Lower lobe of right lung (tissue), 2 donors: ENCODE measurements around the gene SH3BGR. TPM values are rescaled to one million over a fixed set of nuclear protein-coding genes. Genes with fewer than 3 reads are reported as not detected.

Experiments
- ATAC-seq, 2 donors: fragments of 200-7000 bp; cut with Tn5 transposase; one replicate each; pipeline ENCODE4 v1.9.1; 2020 to 2022; ENCODE audit warnings: mild to moderate bottlenecking in 2 of 2, moderate library complexity in 2 of 2
- DNase-seq: peaks from one replicate; pipeline ENCODE4 v3.0.0-alpha.2; 2020
- H3K27ac ChIP-seq: fragments of 200-600 bp; one replicate; pipeline ENCODE4 v1.8.0; 2022
- H3K27me3 ChIP-seq: fragments of 200-600 bp; one replicate; pipeline ENCODE4 v1.8.0; 2022; ENCODE audit warnings: low read depth
- H3K36me3 ChIP-seq: fragments of 200-600 bp; one replicate; pipeline ENCODE4 v1.8.0; 2022; ENCODE audit warnings: mild to moderate bottlenecking
- H3K4me1 ChIP-seq: fragments of 200-600 bp; one replicate; pipeline ENCODE4 v1.8.0; 2022
- H3K4me3 ChIP-seq: fragments of 200-600 bp; one replicate; pipeline ENCODE4 v1.8.0; 2022; ENCODE audit warnings: mild to moderate bottlenecking
- H3K9me3 ChIP-seq: fragments of 200-600 bp; one replicate; pipeline ENCODE4 v1.8.0; 2022
- intact Hi-C: fragments of 100-400 bp; cut with DNase I; formaldehyde crosslinking; loops from one replicate; pipeline ENCODE4 v1.11.0; 2022
- total RNA-seq: library from RNA; stranded (reverse); fragmentation: NEBNext Ultra II Directional; extraction: Animal tissue kit (Norgen Biotek cat#: 25700); gene quantifications from one replicate; pipeline ENCODE4 v1.2.1, GENCODE V29; 2021
- TF ChIP-seq, protein P1 (sequence below): fragments of 200-600 bp; IDR thresholded peaks from one replicate; pipeline ENCODE4 v1.8.0; 2022; ENCODE audit warnings: antibody characterized with exemption, mild to moderate bottlenecking
- donor health status: DM: no; HTN: yes; CAD: no; lungs with severe emphysema.

Gene SH3BGR
- total RNA-seq, 1 donor from 2014 or later, result 4.1 TPM

DNA sequence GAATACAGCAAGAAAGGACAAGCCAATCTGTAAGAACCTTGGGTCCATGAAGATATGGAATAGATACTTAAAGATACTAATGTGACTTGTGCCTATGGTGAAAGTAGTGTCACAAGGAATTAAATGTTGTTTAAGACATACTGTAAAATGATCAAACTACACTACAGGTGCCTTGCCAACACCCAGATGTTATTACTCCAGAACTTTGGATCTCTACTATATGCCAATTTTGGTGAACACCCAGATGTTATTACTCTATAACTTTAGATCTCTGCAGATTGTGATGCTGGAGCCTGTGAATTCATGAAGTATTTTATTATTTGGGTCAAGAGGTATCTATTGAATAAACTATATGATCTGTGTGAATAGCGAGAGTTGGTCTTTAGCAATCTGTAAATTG lies 101.1 kb downstream of the SH3BGR start:
- Histone ChIP-seq H3K9me3 (no peaks in the 10 kb centered on the region), H3K36me3 (no peaks in the 10 kb centered on the region), H3K4me1 (no peaks in the 10 kb centered on the region)

DNA sequence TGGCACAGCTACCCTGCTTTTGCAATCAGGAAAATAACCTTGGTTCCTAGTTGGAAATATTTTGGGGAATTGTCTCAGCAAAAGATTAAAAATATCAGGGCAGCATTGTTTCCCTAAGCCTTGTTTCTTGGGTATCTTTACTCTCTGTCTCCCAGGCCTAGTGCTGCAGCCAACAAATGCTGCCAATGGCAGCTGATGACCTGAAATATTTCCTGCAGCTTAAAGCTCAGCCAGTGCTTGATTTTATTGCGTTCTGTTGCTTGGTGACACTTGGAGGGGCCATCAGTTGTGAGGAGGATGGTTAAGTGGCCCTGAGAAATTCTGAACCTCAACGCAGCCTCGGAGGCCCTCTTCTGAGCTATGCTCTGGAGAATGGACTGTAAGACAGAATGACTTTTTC lies 101.6 kb downstream of the SH3BGR start:
- TF ChIP-seq, protein P1, sequence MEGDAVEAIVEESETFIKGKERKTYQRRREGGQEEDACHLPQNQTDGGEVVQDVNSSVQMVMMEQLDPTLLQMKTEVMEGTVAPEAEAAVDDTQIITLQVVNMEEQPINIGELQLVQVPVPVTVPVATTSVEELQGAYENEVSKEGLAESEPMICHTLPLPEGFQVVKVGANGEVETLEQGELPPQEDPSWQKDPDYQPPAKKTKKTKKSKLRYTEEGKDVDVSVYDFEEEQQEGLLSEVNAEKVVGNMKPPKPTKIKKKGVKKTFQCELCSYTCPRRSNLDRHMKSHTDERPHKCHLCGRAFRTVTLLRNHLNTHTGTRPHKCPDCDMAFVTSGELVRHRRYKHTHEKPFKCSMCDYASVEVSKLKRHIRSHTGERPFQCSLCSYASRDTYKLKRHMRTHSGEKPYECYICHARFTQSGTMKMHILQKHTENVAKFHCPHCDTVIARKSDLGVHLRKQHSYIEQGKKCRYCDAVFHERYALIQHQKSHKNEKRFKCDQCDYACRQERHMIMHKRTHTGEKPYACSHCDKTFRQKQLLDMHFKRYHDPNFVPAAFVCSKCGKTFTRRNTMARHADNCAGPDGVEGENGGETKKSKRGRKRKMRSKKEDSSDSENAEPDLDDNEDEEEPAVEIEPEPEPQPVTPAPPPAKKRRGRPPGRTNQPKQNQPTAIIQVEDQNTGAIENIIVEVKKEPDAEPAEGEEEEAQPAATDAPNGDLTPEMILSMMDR, result no peak
- ATAC-seq, result no peak

More for the DNA sequence above, 101.1 kb downstream of the SH3BGR start:
- no peaks in the 10 kb centered on the region for H3K27me3 ChIP-seq
- intact Hi-C loops, result no loop called here
- H3K27ac ChIP-seq, result no peak overlapping the region
- TF ChIP-seq, protein P1, result no peak
- H3K4me3 ChIP-seq, result no peak overlapping the region
- ATAC-seq (no peak), DNase-seq (no peak)

DNA sequence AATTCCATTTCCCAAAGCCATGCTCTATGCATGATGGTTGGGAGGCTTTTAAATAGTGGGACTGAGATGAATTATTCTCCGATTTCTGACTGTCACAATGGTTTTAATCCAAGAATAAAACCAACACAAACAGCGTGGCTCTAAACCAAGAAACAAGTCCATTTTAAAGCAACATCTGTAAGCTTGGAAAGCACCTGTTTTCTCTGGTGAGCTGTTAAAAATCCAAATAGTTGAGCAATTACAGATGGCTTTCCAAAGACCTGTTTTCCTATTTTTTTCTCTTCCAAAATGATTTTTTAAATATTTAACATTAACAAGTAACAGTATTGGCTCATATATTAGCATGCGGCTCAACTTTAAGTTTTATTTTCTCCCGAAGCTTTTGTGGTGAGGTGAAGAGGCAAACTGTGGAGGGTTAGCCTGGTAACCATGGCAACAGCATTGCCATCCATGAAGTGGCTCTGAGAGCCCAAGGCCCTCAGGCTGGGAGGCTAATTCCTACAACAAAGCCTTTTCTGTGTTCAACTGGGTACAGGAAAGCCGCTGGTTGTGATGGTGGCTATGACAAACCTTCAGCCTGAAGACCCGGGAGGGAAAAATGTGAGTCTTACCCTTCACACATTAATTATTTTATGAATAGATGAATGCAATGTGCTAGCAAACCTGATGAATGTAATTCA lies 104.3 kb downstream of the SH3BGR start:
- TF ChIP-seq, protein P1, result no peak
- ATAC-seq, result no peak
- no peak overlapping the region for H3K27ac ChIP-seq
- no peaks in the 10 kb centered on the region for H3K9me3 ChIP-seq
- H3K27me3 ChIP-seq, result no peaks in the 10 kb centered on the region
- no peaks in the 10 kb centered on the region for H3K36me3 ChIP-seq
- intact Hi-C loops, result no loop called here
- no peak for DNase-seq
- no peaks in the 10 kb centered on the region for H3K4me1 ChIP-seq
- H3K4me3 ChIP-seq, result no peak overlapping the region

More for the DNA sequence above, 101.6 kb downstream of the SH3BGR start:
- DNase-seq, result no peak
- H3K27ac ChIP-seq, result no peak overlapping the region
- no peaks in the 10 kb centered on the region for H3K36me3 ChIP-seq
- H3K4me3 ChIP-seq, result no peak overlapping the region
- no peaks in the 10 kb centered on the region for H3K9me3 ChIP-seq
- H3K4me1 ChIP-seq, result no peaks in the 10 kb centered on the region
- intact Hi-C loops, result no loop called here
- H3K27me3 ChIP-seq, result no peaks in the 10 kb centered on the region

DNA sequence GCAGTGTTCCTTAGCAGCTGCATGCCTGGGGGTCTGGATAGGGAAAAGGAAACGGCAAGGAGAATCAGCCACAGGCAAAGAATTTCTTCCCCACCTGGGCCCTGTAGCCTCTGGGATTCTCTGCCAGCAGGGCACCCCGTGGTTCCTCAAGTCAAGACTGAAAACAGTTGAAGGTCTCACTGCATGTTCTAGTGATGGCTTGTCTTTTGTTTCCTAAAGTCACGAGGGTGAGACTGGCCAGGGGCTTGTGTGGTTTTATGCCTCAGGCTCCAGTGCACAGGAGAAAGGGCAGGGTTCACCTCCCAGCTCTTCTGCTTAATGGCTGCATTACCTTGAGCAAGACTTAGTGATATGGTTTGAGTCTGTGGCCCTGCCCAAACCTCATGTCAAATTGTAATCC lies 107.7 kb downstream of the SH3BGR start:
- H3K27me3 ChIP-seq, result no peaks in the 10 kb centered on the region
- ATAC-seq, result no peak
- TF ChIP-seq, protein P1, result no peak
- H3K4me1 ChIP-seq, result no peaks in the 10 kb centered on the region
- H3K27ac ChIP-seq, result no peak overlapping the region
- DNase-seq, result no peak
- no peaks in the 10 kb centered on the region for H3K9me3 ChIP-seq
- H3K4me3 ChIP-seq, result no peak overlapping the region
- H3K36me3 ChIP-seq, result no peaks in the 10 kb centered on the region
- intact Hi-C loops, result no loop called here

DNA sequence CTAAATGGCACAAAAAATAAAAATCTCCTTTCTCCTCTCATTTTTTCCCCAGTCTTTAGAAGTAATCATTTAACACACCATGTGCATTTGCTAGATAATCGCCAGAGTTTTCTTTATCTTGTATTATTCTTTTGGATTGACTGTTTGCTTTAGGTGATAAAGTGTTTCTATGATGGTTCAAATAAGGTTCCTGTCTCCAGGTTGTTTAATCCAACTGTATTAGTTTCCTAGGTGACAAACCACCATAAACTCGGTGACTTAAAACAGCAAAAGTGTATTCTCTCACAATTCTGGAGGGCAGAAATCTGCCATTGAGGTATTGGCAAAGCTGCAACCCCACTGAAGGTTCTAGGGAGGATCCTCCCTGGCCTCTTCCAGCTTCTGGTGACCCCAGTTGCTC lies 109.4 kb downstream of the SH3BGR start:
- Histone ChIP-seq H3K4me1 (no peaks in the 10 kb centered on the region), H3K36me3 (no peaks in the 10 kb centered on the region), H3K4me3 (no peak overlapping the region), H3K27ac (no peak overlapping the region), H3K9me3 (no peaks in the 10 kb centered on the region), H3K27me3 (no peaks in the 10 kb centered on the region)
- DNase-seq (no peak), ATAC-seq (no peak)
- TF ChIP-seq, protein P1, result no peak
- intact Hi-C loops, result no loop called here
